Activated CD8-positive, alpha-beta memory T cell treated with anti-CD3 and anti-CD28 coated beads, Interleukin-2, amount 50 U/mL, for 4 hours (primary cell): ENCODE measurements around the gene CFAP58.

ENCODE experiments used
- DNase-seq: peaks from one replicate; pipeline ENCODE4 v3.0.0-alpha.2; 2020

CFAP58 gene

DNA sequence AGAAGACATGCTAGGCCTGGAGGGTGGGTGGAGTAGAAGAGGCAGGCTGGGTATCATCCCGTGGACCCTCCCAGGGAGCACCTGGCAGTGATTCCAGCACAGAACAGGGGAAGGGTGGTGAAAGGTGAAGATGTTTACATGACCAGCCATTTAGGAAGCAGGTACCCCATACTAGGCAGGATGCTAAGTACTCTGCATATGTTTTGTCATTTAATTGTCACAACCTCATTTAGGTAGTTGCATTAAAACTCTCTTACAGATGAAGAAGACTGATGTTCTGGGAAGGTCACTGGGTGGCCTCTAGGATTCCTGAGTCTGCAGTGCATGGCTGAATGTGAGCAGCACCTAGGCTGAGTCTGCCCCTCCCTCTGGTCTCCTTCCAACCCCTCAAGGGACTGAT lies 30.5 kb upstream of the CFAP58 start:
- no peak for DNase-seq

DNA sequence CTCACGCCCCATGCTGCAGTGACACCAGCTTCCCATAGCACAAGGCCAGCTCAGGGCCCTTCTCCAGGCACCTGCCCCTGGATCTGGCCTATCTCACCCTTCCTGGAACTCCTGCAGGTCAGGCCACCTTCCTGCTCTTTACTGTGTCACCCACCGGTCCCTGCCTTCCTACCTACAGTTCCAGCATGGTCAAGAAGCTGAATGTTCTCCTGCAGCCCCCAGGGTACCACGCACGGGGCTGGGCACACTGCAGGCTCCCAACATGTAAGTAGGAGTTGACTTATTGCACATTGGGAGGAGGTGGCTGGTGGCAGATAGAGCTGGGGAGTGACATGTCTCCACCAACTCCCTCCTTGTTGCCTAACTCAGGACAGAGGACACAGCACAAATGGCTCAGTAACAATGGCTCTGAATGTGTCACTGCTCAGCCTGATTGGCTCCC lies 29.9 kb upstream of the CFAP58 start:
- no peak for DNase-seq

DNA sequence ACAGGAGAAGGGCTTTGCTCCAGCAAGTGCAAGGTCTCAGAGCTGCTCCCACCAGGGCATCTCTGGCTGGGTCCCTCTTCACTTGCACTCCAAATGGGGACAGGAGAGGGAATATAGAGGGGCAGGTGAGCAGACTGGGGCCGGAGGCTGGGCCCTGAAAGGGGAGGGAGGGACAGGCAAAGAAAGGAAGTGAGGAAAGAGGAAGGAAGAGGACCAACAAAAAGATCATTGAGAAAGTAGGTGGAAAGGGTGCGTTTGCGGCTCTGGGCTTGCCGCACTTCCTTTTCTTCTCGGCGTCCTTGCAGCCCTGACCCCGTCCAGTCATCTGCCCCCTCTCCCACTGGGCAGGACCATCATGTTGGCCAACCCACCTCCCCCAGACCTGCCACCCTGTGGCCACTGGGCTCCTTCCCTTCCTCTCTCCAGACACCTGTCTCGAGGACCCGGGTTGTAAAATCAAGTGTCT lies 29.4 kb upstream of the CFAP58 start:
- DNase-seq, result no peak

DNA sequence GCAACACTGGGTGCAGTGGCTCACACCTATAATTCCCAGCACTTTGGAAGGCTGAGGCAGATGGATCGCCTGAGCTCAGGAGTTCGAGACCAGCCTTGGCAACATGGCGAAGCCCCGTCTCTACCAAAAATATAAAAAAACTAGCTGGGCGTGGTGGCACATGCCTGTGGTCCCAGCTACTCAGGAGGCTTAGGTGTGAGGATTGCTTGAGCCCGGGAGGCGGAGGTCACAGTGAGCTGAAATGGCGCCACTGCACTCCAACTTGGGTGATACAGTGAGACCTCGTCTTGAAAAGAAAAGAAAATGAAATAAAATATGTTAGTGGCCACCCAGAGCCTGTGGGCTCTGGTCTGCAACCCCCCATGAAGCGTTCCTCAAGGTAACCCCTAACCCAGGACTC lies 28.7 kb upstream of the CFAP58 start:
- DNase-seq, result no peak

DNA sequence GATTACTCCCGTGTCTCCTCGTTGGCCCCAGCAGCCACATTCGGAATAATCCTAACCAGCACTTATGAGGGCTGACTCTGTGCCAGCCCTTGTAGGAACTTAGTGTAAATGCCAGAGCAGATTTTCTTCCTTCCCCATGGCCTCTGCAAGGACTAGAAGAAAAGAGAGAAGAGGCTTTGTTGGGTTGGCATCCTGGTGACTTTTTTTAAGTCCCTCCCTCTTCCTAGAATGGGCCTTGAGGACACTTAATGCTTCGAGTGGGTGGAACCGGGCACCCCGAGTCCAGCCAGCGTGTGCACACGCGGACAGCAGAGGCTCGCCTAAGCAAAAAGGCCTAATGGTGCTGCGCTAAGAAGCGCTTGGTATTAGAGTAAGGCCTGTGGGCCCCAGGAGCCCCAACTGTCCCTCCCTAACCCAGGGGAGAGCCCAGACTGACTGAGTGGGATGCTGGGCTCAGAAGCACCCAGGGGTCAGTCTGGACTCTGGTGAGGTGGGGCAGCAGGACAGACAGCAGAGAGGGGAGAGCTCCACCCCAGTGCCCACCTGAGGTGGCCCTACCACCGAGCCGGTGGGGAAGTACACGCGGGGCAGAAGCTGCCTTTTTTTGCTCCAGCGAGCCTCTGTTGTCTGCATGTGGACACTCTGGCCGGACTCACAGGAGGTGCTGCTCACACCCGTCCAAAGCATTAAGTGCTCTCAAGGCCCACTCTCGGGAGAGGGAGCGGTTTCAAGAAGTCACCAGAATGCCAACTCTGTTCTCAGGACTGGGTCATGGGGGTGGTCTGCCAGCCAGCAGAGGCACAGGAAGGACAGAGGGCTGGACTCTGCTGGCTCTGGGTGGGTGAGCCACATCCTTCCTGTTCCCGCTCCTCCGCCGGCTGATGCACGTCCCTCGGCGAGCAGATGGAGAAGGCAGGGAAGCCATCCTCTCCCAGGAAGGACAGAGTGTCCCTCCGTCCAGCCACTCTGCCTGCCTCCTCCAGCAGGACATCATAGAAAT lies 27.9 kb upstream of the CFAP58 start:
- no peak for DNase-seq

DNA sequence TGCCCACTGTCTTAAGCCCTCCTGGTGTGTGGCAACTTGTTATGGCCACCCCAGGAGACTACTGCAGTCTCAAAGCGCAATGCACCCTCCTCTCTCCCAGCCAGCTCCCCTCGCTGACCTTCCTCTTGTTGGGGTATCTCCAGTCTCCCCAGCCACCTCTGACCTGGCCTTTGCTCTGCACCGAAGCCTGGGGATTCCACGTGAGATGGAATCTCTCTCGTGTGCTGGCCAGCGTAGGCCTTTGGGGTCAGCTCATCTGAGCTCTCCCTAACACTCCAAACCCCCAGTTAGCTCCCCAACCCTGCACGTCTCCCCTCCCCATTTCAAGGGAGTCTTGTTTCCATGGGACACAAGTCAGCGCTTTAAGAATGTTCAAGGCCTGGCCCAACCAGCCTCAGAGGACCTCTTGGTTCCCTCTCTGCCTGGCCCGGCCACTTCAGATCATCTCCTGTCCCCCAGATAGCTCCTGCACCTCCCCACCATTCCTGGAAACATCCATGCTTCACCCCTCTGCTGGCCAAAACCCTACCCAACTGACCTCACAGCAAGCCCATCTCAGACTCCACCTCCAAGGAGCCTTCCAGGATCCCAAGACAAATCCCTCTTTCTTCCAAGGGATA lies 26.5 kb upstream of the CFAP58 start:
- no peak for DNase-seq

DNA sequence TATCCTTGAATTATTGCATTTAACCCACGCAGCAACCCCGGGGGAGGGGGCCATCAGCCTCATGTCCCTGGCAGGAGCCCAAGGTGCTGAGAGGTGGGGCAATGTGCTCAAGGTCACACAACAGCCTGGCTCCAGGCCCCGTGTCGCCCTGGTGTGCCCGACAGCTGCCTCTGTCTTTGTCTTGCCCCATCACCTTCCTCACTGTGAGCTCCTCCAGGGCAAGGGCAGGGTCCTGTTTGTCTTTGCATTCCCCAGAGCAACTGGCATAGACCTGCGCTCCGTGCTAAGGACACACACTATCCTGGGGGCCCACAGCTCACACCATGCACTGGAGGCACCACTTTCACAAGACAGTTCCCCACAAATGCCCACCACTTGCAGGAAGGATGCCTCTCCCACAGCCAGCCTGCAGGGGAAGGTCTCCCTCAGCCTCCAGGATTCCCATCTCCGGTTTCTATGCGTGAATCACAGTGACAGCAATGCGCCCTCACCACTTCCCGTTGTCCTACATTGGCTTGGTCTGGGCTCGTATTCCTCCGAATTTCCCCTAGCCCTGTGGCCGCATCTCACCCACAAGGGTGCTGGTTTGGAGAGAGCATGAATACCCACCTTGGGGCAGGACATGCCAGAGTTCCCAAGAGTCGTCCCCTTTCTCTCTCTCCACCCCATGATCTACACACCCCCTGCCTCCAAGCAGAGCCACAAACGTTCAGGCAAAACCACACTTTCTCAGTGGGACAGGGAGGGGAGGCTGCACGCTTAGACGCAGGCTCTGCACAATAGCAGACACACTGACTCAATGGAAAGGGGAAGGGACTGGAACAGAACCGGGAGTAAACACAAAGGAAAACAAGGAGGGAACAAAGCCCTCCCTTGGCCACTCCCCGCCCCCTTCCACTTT lies 25.6 kb upstream of the CFAP58 start:
- DNase-seq, result no peak

DNA sequence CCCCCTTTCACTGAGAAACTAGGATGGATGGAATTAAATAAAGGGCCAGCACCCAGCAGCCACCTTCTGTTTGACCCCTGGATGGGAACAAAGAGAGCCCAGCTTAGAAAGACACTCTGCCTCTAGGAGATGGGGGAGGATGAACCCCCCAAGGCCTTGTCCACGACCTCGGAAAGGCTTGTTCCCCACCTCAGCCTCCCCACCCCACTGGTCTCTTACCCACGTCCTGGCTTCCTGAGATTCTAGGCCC lies 25.1 kb upstream of the CFAP58 start:
- no peak for DNase-seq

DNA sequence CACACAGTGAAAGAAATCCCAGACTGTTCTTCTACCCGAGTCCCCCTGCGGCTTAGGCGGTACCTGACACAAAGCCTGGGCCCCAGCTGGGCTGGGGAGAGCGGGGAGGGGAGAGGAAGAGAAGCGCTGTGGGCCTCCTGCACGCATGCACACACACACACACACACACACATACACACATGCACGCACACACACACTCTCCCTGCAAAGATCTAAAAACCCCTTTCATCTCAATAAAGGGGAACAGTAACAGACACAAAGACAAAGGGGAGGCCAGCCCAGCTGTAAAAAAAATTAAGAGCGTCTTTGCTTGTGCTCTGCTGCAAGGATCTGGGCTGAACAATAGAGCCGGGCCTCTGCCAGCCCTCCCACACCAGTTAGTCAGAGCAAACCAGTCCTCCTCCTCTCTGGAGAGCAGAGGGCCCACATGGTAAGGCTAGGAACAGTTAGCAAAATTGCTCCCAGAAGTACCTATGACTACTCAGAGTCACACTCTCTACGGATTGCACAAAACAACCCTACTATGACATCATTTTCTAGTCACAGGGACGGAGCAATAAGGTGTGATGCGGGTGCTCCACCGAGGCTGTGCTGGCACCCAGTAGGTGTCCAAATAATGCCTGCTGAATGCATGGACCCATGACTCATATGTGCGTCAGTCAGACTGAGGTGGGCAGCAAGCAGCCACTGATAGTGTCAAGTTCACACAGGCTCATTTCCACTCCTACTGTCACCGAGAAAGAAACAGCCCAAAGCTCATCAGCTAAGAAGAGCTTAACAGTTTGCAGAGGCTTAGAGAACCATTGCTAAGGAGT lies 24.5 kb upstream of the CFAP58 start:
- DNase-seq, result peak; percentile 79

DNA sequence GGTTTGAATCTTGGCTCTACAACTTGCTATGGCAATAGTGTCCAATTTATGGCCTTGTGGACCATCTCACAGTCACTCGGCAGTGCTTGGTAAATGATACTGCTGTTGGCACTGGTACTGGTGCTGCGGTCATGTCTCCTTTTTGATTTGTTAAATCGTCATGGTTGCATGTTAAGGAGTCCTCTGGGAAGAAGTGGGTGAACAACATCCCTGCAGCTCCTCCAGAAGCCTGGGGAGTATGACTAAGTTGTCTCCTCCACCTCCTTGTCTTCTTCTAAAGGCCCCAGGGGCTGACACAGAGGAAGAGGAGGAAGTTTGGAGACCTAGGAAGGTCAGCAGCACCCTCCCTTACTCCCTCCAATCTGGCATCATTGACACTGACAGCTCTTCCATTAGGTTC lies 23.9 kb upstream of the CFAP58 start:
- no peak for DNase-seq

DNA sequence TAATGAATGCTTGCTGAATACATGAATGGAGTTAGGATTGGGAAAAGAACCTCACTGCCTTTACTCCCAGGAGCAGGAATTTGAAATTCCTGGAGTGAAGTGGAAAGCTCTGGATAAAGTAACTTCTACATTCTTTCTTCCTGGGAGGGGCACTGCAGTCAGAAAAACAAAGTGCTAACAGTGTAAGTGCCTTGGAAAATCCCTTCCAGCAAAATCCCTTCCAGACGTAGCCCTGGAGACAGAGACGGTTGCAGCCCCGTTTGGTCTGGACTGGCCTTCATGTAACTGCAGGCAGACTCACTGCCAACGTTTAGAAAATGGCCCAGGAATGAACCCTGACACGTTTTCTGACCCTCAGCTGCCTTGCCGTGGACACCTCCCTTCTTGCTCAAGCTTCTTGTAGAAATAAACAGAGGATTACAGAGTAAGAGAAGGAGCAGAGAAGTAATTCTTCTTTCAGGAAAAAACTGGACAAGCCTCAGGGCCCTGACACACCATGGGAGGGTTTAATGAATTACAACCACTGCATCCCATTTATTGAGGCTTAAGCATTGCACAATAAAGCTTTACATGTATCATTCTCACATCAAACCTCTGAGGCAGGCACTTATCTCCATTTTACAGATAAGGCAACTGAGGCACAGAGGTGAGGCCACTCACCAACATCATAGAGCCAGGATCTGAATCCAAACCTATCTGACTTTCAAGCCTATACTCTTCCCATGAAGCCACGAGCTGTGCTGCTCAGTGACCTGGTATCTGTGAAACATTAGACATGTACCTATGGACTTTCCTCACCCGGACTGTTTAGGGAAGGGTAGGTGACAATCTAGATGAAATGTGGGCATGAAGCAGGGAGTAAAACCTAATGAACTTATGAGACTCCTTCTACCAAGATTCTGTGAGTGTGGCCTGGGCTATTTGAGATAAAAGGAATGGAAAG lies 23.2 kb upstream of the CFAP58 start:
- no peak for DNase-seq

DNA sequence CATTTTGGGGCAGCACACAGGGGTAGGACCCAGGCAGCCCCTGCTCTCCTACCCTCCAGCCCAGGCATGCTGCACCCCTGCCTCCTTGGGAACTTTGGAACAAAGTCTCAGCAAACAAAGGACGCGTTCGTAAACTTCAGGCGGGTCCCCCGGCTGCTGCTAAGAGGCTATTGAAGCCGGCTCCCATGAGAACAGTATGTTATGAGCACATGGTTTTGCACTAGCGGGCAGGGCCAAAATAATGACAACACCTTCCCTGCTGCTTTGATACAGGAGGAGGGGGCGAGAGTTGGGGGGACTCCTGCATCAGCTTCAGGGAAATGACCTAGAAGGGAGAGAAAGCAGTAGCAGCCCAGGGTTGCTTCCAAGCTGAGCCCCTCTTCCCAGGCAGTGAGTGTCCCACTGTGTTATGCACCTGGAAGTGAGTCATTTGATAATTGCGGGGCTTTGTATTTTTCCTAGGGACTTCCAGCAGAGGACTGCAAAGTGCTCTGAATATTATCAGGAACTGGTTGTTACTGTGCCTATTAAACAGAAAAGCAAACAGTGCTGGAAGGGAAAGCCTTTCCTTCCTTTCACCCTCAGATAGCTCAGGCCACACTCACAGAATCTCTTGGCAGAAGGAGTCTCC lies 22.3 kb upstream of the CFAP58 start:
- DNase-seq, result no peak

DNA sequence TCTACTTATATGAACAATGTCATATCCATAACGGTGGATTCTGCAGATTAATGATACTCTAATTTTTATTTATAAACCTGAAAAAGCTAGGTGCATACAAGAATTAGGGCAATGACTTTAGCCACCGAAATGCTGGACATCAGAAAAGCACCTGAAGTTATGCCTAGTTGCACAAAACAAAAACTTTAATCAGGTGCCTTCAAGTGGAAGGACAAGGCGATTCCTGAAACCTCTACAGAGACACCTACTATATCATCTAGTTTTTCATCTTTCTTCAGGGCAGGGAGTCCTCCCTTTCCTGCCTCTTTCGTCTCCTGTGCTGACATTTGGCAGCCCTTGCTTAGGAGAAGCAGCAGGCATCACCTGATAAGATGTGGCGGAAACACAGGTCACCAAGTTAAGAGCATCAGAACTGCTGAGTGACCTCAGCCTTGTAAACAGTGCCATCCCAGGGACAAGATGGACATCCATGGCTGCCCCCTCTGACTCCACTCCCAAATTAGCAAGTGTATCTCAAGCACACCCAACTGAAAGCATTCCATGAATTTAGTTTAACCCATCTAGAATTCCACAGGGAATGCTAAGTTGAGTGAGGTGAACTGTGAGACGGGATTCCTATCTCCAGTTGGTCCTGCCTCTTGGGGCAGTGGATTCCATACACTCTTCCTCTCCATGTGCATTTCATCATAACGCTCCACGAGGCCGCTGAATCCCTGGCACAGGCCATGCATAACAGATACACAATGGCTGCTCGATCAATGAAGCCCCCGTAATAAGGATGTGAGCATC lies 21.2 kb upstream of the CFAP58 start:
- DNase-seq, result no peak

DNA sequence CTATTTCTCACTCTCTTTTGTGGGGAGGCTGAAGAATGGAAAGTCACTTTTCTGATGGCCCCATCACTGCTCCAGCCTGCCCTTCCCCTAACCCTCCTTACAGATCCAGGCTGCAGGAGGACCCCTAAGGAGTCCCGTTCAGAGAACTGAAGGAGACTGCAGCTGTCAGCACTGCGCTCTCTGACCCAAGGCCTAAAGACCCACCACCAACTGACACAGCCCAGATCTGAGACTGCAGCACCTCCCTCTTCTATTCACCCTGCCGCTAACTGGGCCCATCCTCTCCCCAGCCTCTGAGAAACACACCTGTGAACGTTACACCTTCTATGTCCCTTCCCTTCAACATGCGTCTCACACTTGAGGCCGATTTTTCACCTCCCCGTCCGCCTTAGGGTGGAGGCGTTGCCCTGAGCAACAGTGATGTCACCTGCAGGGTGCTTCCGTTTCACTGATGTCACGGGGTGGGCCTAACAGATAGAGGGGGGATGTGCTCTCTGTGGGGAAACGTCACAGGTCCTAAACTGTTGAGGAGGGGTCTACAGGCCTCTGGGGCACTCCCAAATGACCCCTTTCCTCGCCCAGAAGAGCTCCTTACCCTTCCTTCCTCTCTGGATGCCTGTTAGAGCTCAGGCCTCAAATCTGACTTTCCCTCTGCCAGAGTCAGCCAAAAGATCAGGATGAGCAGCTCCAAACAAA lies 20.5 kb upstream of the CFAP58 start:
- peak; percentile 85 for DNase-seq

DNA sequence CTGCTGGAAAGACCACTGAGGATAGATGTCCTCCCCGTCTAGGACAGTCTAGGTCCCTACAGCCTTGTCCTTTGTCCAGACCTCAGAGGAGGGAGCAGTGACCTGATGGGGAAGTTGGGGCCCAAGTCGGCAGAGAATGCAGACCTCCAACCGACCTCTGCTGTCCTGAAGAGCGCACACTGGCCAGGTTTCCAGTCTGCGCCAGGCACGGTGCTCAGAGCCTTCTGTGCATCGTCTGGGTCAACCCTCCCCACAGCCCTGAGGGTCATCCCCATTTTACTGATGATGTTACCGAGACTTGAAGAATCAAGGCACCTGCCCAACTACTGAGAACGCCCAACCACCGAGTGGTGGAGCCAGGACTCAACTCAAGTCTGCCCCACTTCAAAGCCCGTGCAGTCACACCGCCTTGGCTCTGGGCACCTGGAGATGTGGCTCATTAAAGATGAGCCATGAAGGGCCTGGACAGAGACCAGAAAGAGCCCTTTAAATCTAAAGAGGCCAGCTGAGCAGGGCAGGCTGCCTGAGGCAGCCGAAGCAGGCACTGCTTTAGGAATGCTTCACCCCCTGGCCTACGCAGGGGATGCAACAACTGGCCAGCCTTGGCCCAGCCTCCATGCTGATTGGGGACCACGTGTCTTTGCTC lies 19.8 kb upstream of the CFAP58 start:
- no peak for DNase-seq

DNA sequence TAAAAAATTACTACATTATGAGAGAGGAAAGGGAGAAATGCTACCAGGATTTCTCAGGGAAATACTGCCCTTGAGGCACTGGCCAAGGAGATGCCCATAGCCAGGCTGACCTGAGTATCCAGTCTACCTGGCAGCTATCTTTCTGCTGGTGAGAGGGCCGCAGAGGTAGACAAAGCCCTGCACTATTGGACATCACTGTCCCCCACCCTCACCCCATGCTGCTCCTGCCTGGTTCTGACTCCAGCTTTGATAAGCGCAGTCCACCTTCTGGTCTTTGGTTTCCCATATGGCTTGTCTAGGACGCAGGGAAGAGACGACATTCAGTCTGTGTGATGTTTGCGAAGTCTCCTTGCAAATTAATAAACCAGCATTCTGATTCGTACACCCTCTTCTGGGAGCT lies 19.1 kb upstream of the CFAP58 start:
- no peak for DNase-seq

DNA sequence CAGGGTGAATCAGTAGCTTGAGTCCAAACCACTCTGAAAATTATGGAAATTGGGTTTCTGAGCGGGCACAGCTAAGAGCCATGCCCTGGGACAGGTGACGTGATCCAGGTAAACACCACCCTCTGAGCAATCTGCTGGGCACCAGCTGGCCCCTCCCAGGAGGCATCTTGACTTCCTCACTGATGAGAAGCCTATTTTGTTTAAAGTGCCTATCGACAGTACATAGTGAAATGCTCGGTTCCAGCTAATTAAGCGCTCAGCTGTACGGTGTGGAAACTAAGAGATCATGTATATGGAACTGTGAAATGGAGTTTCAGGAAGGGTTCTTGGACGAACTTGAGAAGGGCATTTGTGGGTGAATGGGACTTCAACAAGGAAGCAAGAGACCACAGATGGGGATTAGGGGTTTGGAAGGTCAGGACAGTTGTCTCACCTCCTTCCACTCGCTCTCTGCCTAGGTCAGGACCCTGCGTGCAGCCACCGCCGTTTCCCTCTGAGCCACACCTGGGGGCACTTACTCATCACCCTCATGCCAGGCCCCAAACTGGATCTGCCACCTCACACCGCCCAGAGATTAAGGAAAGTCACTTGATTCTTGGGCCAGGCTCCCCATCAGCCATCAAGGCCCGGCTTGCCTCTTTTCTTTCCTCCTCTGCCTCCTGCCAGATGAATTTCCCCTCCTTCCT lies 18.5 kb upstream of the CFAP58 start:
- DNase-seq, result no peak

DNA sequence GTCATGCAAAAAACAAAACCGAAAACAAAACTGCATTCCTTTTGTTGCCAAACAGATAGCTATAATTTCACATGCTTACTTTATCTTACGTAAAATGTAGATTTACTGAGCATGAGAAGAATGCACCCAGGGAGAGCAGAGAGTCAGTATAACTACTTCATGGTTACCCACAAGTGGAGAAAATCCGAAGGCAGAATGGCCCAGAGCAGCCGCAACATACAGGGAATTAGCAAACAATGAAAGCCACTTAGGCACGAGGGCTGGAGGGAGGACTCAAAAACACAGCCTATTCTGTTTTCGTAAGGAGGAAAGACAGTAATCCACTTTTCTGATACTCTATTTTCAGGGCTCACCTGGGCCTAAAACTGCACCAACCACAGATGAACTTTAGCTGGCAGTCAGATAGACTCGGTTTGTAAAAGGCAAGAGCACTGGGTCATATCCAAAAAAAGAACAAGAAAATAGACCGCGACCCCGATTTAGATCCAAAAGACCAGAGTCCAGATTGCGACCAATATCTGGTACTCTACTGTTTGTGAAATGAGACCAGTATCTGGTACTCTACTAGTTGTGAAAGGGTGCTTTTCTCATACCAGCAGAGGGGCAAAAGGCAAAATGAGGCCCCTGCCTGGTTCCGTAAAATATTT lies 16.7 kb upstream of the CFAP58 start:
- DNase-seq, result no peak
